ENCODE results near the gene GPER1. TPM values are rescaled to one million over a fixed set of nuclear protein-coding genes. Genes with fewer than 3 reads are reported as not detected.
"Not testable (repeated sequence)": the region's sequence is repeated elsewhere in the genome, so short reads cannot be mapped to it uniquely, and the experiment has no call there.

Gene GPER1
- total RNA-seq, 1 experiment from 2014 or later: 2.3 TPM

- DNase-seq (ENCODE audit: extremely low read depth, low read depth): no peak
These were observed 49.1 kb downstream of the GPER1 start for GRCh38 chr7:1136841-1137516.

GRCh38 chr7:1137517-1138167, 49.7 kb downstream of the GPER1 start:
- no peak for DNase-seq (ENCODE audit: extremely low read depth, low read depth)

GRCh38 chr7:1140476-1141104, 52.7 kb downstream of the GPER1 start:
- DNase-seq (ENCODE audit: extremely low read depth, low read depth): no peak

GRCh38 chr7:1141651-1142050, 53.7 kb downstream of the GPER1 start:
- no peak for DNase-seq (ENCODE audit: extremely low read depth, low read depth)

- DNase-seq (ENCODE audit: extremely low read depth, low read depth): no peak
These were observed 54.2 kb downstream of the GPER1 start for GRCh38 chr7:1142051-1142635.

- not testable (repeated sequence) for DNase-seq (ENCODE audit: extremely low read depth, low read depth)
These were observed 55.1 kb downstream of the GPER1 start for GRCh38 chr7:1143031-1143430.

Other genes starting within 250 kb of the GPER1 start
- gene GET4, start 211.6 kb upstream of the GPER1 start, total RNA-seq (2014; rRNA removed; shearing (Covaris generic)): 24.1 and 25.9 TPM in 2 replicates
- 8.7 and 10.0 TPM in 2 replicates for gene ADAP1, start 133.4 kb upstream of the GPER1 start, total RNA-seq (2014; rRNA removed; shearing (Covaris generic))
- gene COX19, start 112.6 kb upstream of the GPER1 start, total RNA-seq (2014; rRNA removed; shearing (Covaris generic)): 15.4 and 17.2 TPM in 2 replicates
- 0.05 TPM in 1 of 2 replicates, not detected in the other for gene CYP2W1, start 104.9 kb upstream of the GPER1 start, total RNA-seq (2014; rRNA removed; shearing (Covaris generic))
- 0.72 and 1.2 TPM in 2 replicates for gene GPR146, start 43.6 kb upstream of the GPER1 start, total RNA-seq (2014; rRNA removed; shearing (Covaris generic))
- gene ZFAND2A, start 72.1 kb downstream of the GPER1 start, total RNA-seq (2014; rRNA removed; shearing (Covaris generic)): 36.7 and 40.0 TPM in 2 replicates
- not detected in 2 replicates for gene UNCX, start 144.8 kb downstream of the GPER1 start, total RNA-seq (2014; rRNA removed; shearing (Covaris generic))